Measurements from ENCODE around the gene ERBIN.

The ERBIN gene

DNA sequence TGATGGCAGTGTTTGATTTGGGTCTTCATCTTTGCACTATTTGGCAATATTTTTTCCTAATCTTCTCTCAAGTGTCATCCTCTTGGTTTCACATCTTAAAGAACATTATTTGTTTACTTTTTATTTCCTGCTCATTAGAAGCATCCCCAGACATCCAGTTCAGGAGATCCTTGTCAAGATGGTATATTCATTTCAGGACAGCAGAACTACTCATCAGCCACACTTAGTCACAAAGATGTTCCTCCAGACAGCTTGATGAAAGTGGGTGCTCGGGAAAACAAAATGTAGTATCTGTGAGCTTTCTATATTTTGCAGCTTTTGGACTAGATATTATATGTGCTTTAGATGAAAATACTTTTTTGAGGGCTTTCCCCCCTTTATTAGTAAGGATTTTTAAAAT is 145.7 kb downstream of the ERBIN start:
- Histone ChIP-seq H3K27ac (ENCODE audit: insufficient read depth, low read length, poor library complexity, severe bottlenecking) (no peak overlapping the region), H3K4me1 (ENCODE audit: control insufficient read depth, insufficient read depth, low read length, poor library complexity, severe bottlenecking) (no peaks in the 10 kb centered on the region), H3K4me3 (ENCODE audit: insufficient read depth, low read depth, low read length, poor library complexity, severe bottlenecking) (no peak overlapping the region), H3K36me3 (ENCODE audit: control insufficient read depth, insufficient read depth, low read length) (peaks cover 41% of the 10 kb centered on the region), H3K9me3 (ENCODE audit: control insufficient read depth, low read length) (no peaks in the 10 kb centered on the region), H3K27me3 (replicated peaks; ENCODE audit: control insufficient read depth, insufficient read depth, low read length, poor library complexity, severe bottlenecking) (no peaks in the 10 kb centered on the region)
- no peak for DNase-seq

DNA sequence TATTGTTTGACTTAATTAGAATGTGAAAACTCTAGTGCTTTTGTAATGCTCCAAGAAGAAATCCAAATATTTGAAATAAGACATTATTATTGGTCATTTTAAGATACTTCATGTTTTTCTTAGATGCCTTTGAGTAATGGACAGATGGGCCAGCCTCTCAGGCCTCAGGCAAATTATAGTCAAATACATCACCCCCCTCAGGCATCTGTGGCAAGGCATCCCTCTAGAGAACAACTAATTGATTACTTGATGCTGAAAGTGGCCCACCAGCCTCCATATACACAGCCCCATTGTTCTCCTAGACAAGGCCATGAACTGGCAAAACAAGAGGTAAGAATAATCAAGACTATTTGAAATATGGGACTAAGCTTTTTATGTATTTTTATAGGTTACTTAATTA is 148.5 kb downstream of the ERBIN start:
- Histone ChIP-seq H3K27ac (ENCODE audit: insufficient read depth, low read length, poor library complexity, severe bottlenecking) (no peak overlapping the region), H3K27me3 (replicated peaks; ENCODE audit: control insufficient read depth, insufficient read depth, low read length, poor library complexity, severe bottlenecking) (no peaks in the 10 kb centered on the region), H3K4me3 (ENCODE audit: insufficient read depth, low read depth, low read length, poor library complexity, severe bottlenecking) (no peak overlapping the region), H3K4me1 (ENCODE audit: control insufficient read depth, insufficient read depth, low read length, poor library complexity, severe bottlenecking) (no peaks in the 10 kb centered on the region), H3K36me3 (ENCODE audit: control insufficient read depth, insufficient read depth, low read length) (peaks cover 37% of the 10 kb centered on the region), H3K9me3 (ENCODE audit: control insufficient read depth, low read length) (no peaks in the 10 kb centered on the region)
- no peak for DNase-seq

DNA sequence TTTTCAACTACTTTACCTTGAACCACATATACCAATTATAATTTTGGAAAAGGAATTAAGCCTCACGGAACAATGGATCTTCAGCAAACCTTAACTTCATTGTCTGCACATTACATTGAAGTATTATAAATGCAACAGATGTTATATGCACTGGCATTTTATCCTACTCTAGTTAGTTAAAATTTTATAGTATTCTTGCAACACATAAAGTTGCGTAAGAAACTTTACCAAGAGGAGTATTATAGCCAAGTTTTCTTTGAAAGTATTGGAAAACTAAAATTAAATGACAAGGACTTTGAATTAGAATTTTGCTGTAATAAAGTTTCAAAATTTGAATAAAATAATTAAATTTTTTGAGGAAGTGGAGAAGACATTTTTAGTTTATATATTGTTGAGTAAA is 154.3 kb downstream of the ERBIN start:
- no peaks in the 10 kb centered on the region for H3K27me3 ChIP-seq (replicated peaks; ENCODE audit: control insufficient read depth, insufficient read depth, low read length, poor library complexity, severe bottlenecking)
- no peaks in the 10 kb centered on the region for H3K9me3 ChIP-seq (ENCODE audit: control insufficient read depth, low read length)
- no peaks in the 10 kb centered on the region for H3K4me1 ChIP-seq (ENCODE audit: control insufficient read depth, insufficient read depth, low read length, poor library complexity, severe bottlenecking)
- H3K27ac ChIP-seq (ENCODE audit: insufficient read depth, low read length, poor library complexity, severe bottlenecking): no peak overlapping the region
- H3K36me3 ChIP-seq (ENCODE audit: control insufficient read depth, insufficient read depth, low read length): peaks cover 15% of the 10 kb centered on the region
- H3K4me3 ChIP-seq (ENCODE audit: insufficient read depth, low read depth, low read length, poor library complexity, severe bottlenecking): no peak overlapping the region
- DNase-seq: no peak

DNA sequence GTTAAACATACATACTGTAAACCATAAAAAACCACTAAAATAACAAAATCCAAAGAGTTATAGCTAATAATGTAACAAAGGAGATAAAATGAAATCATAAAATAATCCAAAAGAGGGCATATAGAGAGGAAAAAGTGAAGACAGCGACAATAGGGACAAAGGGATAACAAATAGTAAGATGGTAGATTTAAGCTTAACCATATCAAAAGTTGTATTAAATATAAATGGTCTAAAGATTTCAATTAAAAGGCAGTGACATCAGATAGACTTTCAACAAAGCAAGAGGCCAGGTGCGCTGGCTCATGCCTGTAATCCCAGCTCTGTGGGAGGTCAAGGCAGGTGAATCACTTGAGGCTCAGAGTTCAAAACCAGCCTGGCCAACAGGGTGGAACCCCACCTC is 163.0 kb downstream of the ERBIN start:
- Histone ChIP-seq H3K36me3 (ENCODE audit: control insufficient read depth, insufficient read depth, low read length) (peaks cover 7% of the 10 kb centered on the region), H3K27ac (ENCODE audit: insufficient read depth, low read length, poor library complexity, severe bottlenecking) (no peak overlapping the region), H3K4me1 (ENCODE audit: control insufficient read depth, insufficient read depth, low read length, poor library complexity, severe bottlenecking) (no peaks in the 10 kb centered on the region), H3K9me3 (ENCODE audit: control insufficient read depth, low read length) (peaks cover 2% of the 10 kb centered on the region), H3K4me3 (ENCODE audit: insufficient read depth, low read depth, low read length, poor library complexity, severe bottlenecking) (no peak overlapping the region), H3K27me3 (replicated peaks; ENCODE audit: control insufficient read depth, insufficient read depth, low read length, poor library complexity, severe bottlenecking) (no peaks in the 10 kb centered on the region)
- DNase-seq: no peak

DNA sequence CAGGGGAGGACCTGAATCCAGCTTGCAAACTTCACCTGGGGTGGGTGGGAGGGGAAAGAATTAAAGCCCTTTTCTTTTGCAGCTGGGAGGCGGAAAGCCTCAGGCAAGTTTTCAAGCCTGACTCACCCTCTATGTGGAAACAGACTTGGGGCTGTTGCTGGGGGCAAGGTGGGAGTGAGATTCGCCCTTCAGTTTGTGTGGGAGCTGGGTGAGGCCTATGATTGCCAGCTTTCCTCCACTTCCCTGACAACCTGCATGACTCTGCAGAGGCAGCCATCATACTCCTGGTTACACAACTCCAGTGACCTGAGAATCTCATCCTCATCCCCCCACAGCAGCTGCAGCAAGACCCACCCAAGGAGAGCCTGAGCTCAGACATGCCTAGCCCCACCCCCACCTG is 174.5 kb downstream of the ERBIN start:
- H3K27ac ChIP-seq (ENCODE audit: insufficient read depth, low read length, poor library complexity, severe bottlenecking): no peak overlapping the region
- no peaks in the 10 kb centered on the region for H3K27me3 ChIP-seq (replicated peaks; ENCODE audit: control insufficient read depth, insufficient read depth, low read length, poor library complexity, severe bottlenecking)
- H3K4me3 ChIP-seq (ENCODE audit: insufficient read depth, low read depth, low read length, poor library complexity, severe bottlenecking): no peak overlapping the region
- peaks cover 15% of the 10 kb centered on the region for H3K9me3 ChIP-seq (ENCODE audit: control insufficient read depth, low read length)
- DNase-seq: no peak
- H3K36me3 ChIP-seq (ENCODE audit: control insufficient read depth, insufficient read depth, low read length): no peaks in the 10 kb centered on the region
- no peaks in the 10 kb centered on the region for H3K4me1 ChIP-seq (ENCODE audit: control insufficient read depth, insufficient read depth, low read length, poor library complexity, severe bottlenecking)

DNA sequence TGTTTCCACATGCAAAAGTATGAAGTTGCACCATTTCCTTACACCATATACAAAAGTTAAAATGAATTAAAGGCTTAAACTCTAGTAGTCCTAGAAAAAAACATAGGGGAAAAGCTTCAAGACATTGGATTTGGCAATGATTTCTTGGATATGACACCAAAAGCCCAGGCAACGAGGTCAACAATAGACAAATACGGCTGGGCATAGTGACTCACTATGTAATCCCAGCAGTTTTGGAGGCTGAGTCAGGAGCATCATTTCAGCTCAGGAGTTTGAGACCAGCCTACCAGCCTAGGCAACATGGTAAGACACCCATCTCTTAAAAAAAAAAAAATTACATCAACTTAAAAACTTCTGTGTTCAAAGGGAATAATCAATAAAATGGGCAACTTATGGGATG is 186.8 kb downstream of the ERBIN start:
- DNase-seq: no peak
- Histone ChIP-seq H3K9me3 (ENCODE audit: control insufficient read depth, low read length) (no peaks in the 10 kb centered on the region), H3K27me3 (replicated peaks; ENCODE audit: control insufficient read depth, insufficient read depth, low read length, poor library complexity, severe bottlenecking) (no peaks in the 10 kb centered on the region), H3K4me1 (ENCODE audit: control insufficient read depth, insufficient read depth, low read length, poor library complexity, severe bottlenecking) (no peaks in the 10 kb centered on the region), H3K4me3 (ENCODE audit: insufficient read depth, low read depth, low read length, poor library complexity, severe bottlenecking) (no peak overlapping the region), H3K36me3 (ENCODE audit: control insufficient read depth, insufficient read depth, low read length) (no peaks in the 10 kb centered on the region), H3K27ac (ENCODE audit: insufficient read depth, low read length, poor library complexity, severe bottlenecking) (no peak overlapping the region)

DNA sequence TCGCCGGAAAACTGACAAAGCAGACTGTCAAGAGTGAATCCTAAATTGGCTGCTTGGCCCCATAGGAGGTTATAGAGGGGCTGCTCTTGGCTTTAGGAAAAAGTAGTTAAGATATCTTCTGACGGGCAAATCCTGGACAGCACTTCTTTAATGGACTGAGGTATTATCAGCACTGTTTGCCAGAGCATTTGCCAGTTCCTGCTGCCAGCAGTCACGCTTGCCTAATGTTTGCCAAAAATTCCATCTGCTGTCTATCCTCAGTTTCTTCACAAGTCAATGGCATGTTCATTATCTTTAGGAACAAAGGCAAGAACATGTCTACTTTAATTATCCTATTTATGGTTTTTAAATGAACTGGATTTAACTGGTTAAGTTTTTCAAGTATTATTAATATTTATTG is 191.9 kb downstream of the ERBIN start:
- Histone ChIP-seq H3K9me3 (ENCODE audit: control insufficient read depth, low read length) (no peaks in the 10 kb centered on the region), H3K27ac (ENCODE audit: insufficient read depth, low read length, poor library complexity, severe bottlenecking) (no peak overlapping the region), H3K27me3 (replicated peaks; ENCODE audit: control insufficient read depth, insufficient read depth, low read length, poor library complexity, severe bottlenecking) (no peaks in the 10 kb centered on the region), H3K36me3 (ENCODE audit: control insufficient read depth, insufficient read depth, low read length) (no peaks in the 10 kb centered on the region), H3K4me3 (ENCODE audit: insufficient read depth, low read depth, low read length, poor library complexity, severe bottlenecking) (no peak overlapping the region), H3K4me1 (ENCODE audit: control insufficient read depth, insufficient read depth, low read length, poor library complexity, severe bottlenecking) (no peaks in the 10 kb centered on the region)
- DNase-seq: no peak

DNA sequence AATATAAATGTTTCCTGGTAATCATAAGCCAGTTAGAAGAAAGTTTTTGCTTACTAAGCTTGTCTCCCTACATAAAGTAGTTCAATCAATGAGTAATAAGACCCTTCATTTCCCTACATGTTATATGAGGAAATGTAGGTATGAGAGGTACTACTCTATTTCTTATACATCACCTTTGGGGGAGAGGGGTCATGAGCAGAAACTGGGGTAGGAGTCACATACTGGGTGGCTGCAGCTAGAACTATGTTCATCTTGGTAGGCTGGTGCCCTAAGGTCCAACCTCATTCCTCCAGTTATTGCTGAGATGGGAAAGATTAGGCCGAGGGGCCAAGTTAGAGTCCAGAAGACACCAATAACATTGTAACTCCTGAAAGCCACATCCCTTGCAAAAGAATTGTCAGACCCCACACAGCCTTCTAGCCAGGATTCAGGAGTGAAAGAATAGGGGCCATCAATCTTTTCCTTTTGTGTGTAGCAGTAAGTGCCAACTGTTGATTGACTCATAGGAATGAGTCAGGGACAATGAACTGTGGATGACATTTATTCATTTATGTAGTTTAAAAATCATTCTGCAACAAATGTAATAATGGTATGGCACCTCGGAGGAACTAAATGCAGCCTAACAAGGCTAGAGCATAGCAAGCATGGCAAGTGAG is 196.1 kb downstream of the ERBIN start:
- Histone ChIP-seq H3K36me3 (ENCODE audit: control insufficient read depth, insufficient read depth, low read length) (no peaks in the 10 kb centered on the region), H3K9me3 (ENCODE audit: control insufficient read depth, low read length) (no peaks in the 10 kb centered on the region), H3K27me3 (replicated peaks; ENCODE audit: control insufficient read depth, insufficient read depth, low read length, poor library complexity, severe bottlenecking) (no peaks in the 10 kb centered on the region), H3K27ac (ENCODE audit: insufficient read depth, low read length, poor library complexity, severe bottlenecking) (no peak overlapping the region), H3K4me1 (ENCODE audit: control insufficient read depth, insufficient read depth, low read length, poor library complexity, severe bottlenecking) (no peaks in the 10 kb centered on the region), H3K4me3 (ENCODE audit: insufficient read depth, low read depth, low read length, poor library complexity, severe bottlenecking) (no peak overlapping the region)
- DNase-seq: no peak

DNA sequence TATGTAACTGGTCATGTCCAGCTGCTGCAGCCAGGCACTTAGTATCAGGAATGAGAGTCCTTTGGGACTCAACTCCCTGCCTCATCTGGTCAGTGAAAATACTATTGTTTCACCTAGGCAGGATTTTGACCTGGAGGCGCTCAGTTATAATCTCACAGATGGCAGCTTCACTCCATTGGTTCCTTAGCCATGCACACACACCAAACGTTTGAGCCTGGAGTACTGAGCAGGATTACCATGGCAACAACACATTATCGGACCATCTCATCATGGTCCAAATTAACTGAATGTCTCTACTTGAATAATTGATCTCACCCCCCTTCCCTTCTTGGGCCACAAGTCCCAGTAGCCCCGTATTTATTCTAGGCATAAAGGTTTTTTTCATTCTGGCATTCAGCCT is 202.8 kb downstream of the ERBIN start:
- Histone ChIP-seq H3K9me3 (ENCODE audit: control insufficient read depth, low read length) (no peaks in the 10 kb centered on the region), H3K27me3 (replicated peaks; ENCODE audit: control insufficient read depth, insufficient read depth, low read length, poor library complexity, severe bottlenecking) (no peaks in the 10 kb centered on the region), H3K4me3 (ENCODE audit: insufficient read depth, low read depth, low read length, poor library complexity, severe bottlenecking) (no peak overlapping the region), H3K27ac (ENCODE audit: insufficient read depth, low read length, poor library complexity, severe bottlenecking) (no peak overlapping the region), H3K36me3 (ENCODE audit: control insufficient read depth, insufficient read depth, low read length) (no peaks in the 10 kb centered on the region), H3K4me1 (ENCODE audit: control insufficient read depth, insufficient read depth, low read length, poor library complexity, severe bottlenecking) (no peaks in the 10 kb centered on the region)
- no peak for DNase-seq

DNA sequence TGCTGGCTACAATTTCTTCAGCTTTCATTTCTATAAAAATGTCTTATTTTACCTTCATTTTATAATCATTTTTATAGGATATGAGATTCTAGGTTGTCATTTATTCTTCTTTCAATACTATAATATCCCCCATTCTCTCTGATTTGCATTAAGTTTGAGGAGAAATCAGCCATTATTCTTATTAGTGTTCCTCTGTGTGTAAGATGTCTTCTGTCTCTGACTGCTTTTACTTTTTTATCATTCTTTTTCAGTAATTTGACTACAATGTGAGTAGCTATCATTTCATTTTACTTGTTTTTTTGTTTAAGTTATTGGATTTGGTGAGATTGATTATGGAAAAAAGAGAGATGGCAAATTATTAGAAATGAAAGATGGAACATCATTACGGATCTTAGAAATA is 204.1 kb downstream of the ERBIN start:
- Histone ChIP-seq H3K4me1 (ENCODE audit: control insufficient read depth, insufficient read depth, low read length, poor library complexity, severe bottlenecking) (no peaks in the 10 kb centered on the region), H3K27ac (ENCODE audit: insufficient read depth, low read length, poor library complexity, severe bottlenecking) (no peak overlapping the region), H3K36me3 (ENCODE audit: control insufficient read depth, insufficient read depth, low read length) (no peaks in the 10 kb centered on the region), H3K4me3 (ENCODE audit: insufficient read depth, low read depth, low read length, poor library complexity, severe bottlenecking) (no peak overlapping the region), H3K27me3 (replicated peaks; ENCODE audit: control insufficient read depth, insufficient read depth, low read length, poor library complexity, severe bottlenecking) (no peaks in the 10 kb centered on the region), H3K9me3 (ENCODE audit: control insufficient read depth, low read length) (no peaks in the 10 kb centered on the region)
- DNase-seq: no peak
